Measurements from ENCODE around the gene RPS6KA1. TPM values are rescaled to one million over a fixed set of nuclear protein-coding genes. Genes with fewer than 3 reads are reported as not detected.

The RPS6KA1 gene
- total RNA-seq, 6 experiments from 2014 or later, result 6.2 to 42.6 (median 20.9) TPM

DNA sequence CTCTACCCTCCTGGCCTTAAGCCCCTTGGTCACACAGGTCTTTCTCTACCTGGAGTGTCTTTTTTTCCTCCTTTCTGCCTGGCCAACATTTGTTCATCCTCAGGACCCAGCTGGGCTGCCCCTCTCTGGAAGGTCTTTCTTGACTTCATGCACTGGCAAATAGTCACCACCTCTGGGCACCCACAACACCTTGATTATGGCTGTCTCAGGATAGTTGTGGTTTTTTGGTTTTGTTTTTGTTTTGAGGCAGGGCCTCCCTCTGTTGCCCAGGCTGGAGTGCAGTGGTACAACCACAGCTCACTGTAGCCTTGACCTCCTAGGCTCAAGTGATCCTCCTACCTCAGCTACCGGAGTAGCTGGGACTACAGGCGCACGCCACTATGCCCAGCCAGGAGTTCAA, 10.8 kb downstream of the RPS6KA1 start:
- TF ChIP-seq, protein P1, sequence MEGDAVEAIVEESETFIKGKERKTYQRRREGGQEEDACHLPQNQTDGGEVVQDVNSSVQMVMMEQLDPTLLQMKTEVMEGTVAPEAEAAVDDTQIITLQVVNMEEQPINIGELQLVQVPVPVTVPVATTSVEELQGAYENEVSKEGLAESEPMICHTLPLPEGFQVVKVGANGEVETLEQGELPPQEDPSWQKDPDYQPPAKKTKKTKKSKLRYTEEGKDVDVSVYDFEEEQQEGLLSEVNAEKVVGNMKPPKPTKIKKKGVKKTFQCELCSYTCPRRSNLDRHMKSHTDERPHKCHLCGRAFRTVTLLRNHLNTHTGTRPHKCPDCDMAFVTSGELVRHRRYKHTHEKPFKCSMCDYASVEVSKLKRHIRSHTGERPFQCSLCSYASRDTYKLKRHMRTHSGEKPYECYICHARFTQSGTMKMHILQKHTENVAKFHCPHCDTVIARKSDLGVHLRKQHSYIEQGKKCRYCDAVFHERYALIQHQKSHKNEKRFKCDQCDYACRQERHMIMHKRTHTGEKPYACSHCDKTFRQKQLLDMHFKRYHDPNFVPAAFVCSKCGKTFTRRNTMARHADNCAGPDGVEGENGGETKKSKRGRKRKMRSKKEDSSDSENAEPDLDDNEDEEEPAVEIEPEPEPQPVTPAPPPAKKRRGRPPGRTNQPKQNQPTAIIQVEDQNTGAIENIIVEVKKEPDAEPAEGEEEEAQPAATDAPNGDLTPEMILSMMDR (IDR thresholded peaks at IDR 0.05), result no peak
- TF ChIP-seq POLR2A (IDR thresholded peaks at IDR 0.05), result no peak
- Histone ChIP-seq H3K27me3 (no peaks in the 10 kb centered on the region), H3K4me3 (no peak overlapping the region), H3K36me3 (no peaks in the 10 kb centered on the region), H3K4me1 (no peaks in the 10 kb centered on the region), H3K9me3 (no peaks in the 10 kb centered on the region), H3K27ac (peak overlapping the region; percentile 26 to 53 (median 33))
- intact Hi-C loops (cut with DNase I), result no loop called here
- ATAC-seq, result no peak
- no CpG with 5 or more reads among the region's 3 CpGs for WGBS (ENCODE audit: insufficient coverage, low coverage, low lambda C conversion rate, missing lambda C conversion rate)
- no peak for DNase-seq

DNA sequence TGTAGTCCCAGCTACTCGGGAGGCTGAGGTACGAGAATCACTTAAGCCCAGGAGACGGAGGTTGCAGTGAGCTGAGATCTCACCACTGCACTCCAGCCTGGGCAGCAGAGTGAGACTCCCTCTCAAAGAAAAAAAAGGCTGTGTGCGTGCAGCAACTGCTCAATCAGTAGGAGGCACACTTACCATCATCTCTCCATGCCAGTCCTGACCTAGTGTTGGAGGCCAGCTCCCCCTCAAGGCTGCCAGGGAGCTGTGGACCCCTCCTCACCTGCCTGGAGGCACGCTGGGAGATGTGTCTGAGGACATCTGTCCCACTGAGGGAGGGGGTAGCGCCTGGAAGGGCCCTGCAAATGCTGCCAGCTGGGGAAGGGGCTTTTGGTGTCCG, 11.9 kb downstream of the RPS6KA1 start:
- Histone ChIP-seq H3K9me3 (no peaks in the 10 kb centered on the region), H3K36me3 (no peaks in the 10 kb centered on the region), H3K27me3 (no peaks in the 10 kb centered on the region), H3K27ac (peak overlapping the region; percentile 58 to 80 (median 73)), H3K4me3 (no peak overlapping the region), H3K4me1 (no peaks in the 10 kb centered on the region)
- intact Hi-C loops (cut with DNase I), result no loop called here
- ATAC-seq (no peak), DNase-seq (no peak)
- TF ChIP-seq, protein P1 (IDR thresholded peaks at IDR 0.05), result no peak
- TF ChIP-seq POLR2A (IDR thresholded peaks at IDR 0.05), result no peak
- 46% methylated on average over 4 of the region's 7 CpGs for WGBS (ENCODE audit: insufficient coverage, low coverage, low lambda C conversion rate, missing lambda C conversion rate)

DNA sequence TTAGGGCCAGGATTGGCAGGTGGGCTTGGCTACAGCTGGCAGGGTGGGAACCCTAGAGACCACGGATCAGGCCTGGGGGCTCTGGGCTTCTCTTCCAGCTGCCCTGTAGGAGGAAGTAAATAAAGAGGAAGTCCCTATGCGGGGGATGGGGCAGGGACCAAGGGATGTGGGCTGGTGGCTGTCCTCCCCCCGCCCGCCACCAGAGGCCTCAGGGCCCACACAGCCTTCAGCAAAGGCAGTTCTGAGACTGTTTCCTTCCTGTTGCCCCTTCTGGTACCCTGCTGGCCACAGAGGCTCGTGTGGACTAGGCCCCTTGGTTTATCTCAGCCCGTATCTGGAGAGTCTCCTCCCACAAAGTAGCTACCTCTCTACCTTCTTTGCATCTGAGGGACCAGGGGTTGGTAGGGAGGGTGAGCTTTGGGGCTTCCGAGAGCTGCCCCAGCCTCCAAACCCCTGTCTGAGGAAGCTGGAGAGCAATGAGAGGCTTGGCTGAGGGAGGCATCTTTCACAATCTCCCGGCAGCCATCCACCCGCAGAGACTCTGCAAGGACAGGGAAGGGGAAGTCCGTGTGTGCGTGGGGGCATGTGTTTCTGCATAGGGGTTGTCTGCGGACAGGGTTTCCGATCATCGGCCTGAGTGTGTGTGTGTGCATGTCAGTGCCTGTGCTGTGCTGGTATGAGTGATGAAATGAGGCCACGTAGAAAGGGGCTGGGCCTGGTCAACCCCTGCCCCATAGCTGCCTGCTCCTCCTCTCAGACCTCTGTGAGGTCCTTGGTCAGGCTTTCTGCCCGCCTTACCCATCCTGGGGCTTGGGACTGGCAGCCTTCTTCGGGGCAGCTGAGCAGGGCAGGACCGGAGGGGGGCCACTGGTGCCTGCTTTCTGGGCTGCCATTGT, 12.5 kb downstream of the RPS6KA1 start:
- peaks cover 0 to 1% (median 0%) of the 10 kb centered on the region in 4 donors for H3K36me3 ChIP-seq
- peak overlapping the region; percentile 58 to 80 (median 73) for H3K27ac ChIP-seq
- TF ChIP-seq, protein P1 (IDR thresholded peaks at IDR 0.05), result peak in 3 of 4 donors; percentile 17 to 47 (median 29)
- TF ChIP-seq POLR2A (IDR thresholded peaks at IDR 0.05), result no peak
- 9% methylated on average over 11 of the region's 18 CpGs for WGBS (ENCODE audit: insufficient coverage, low coverage, low lambda C conversion rate, missing lambda C conversion rate)
- no peaks in the 10 kb centered on the region for H3K4me1 ChIP-seq
- H3K27me3 ChIP-seq, result no peaks in the 10 kb centered on the region
- DNase-seq (peak; percentile 77 to 89 (median 82)), ATAC-seq (peak; percentile 60 to 71 (median 68))
- H3K4me3 ChIP-seq, result no peak overlapping the region
- intact Hi-C loops (cut with DNase I), result no loop called here
- H3K9me3 ChIP-seq, result no peaks in the 10 kb centered on the region

DNA sequence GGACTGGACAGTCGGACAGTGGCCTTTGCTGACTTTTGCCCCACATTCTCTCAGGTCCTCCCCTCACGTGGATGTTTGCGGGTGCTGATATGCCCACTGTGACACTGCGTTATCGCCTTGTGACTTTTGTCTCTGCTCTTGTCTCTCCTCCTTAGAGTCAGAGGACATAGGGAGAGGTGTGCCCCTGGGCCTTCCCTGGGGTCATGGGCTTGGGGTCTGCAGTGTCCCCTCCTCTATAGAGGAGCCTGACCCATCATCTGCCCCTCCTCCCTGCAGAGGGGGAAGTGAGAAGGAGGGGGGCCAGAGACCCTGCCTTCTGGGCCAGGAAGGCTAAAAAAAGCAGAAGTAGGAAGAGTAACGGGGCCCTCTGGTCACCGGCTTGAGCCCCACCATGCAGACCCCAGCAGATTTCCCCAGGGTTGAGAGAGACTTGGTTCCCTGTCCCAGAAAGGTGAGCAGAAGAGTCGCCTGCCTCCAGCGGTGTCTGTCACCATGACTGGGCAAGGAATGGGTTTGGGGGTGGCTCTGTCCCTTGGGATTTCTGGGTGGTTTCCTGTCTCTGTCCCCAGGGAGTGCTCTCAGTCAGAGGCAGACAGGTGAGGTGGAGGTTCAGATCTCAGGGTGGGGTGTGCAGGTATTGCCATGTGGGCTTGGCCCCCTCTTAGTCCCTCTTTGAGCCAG, 13.3 kb downstream of the RPS6KA1 start:
- Histone ChIP-seq H3K9me3 (no peaks in the 10 kb centered on the region), H3K27ac (peak overlapping the region; percentile 34 to 80 (median 73)), H3K4me3 (peak overlapping the region in 1 of 3 donors; percentile 21), H3K4me1 (no peaks in the 10 kb centered on the region), H3K36me3 (peaks cover 0 to 4% (median 0%) of the 10 kb centered on the region in 4 donors), H3K27me3 (no peaks in the 10 kb centered on the region)
- ATAC-seq (peak in 3 of 4 donors; percentile 1 to 7 (median 2)), DNase-seq (no peak)
- TF ChIP-seq, protein P1 (IDR thresholded peaks at IDR 0.05), result no peak
- TF ChIP-seq POLR2A (IDR thresholded peaks at IDR 0.05), result no peak
- intact Hi-C loops (cut with DNase I), result no loop called here
- 70% methylated on average over 3 of the region's 9 CpGs for WGBS (ENCODE audit: insufficient coverage, low coverage, low lambda C conversion rate, missing lambda C conversion rate)

Measured in right lobe of liver (tissue), 6 donors.